Activated CD4-positive, alpha-beta memory T cell treated with anti-CD3 and anti-CD28 coated beads, Interleukin-2, amount 10 ng/mL, durations not matched to agents 7 days and 5 days (primary cell): Measurements from ENCODE around the gene PRKAB2. TPM values are rescaled to one million over a fixed set of nuclear protein-coding genes. Genes with fewer than 3 reads are reported as not detected.

ENCODE experiments used
- CTCF ChIA-PET: fragments of 350-600 bp; sonication (Branson Sonifier 250); formaldehyde crosslinking; loops from one replicate; lab custom pipeline; 2021; ENCODE audit warnings: antibody characterized with exemption, inconsistent platforms; lab: Charles Lee
- POLR2A ChIA-PET: fragments of 350-600 bp; sonication (Branson Sonifier 250); formaldehyde crosslinking; loops from one replicate; lab custom pipeline; 2021; ENCODE audit warnings: antibody characterized with exemption; lab: Charles Lee
- DNase-seq: peaks from one replicate; pipeline ENCODE4 v3.0.0-alpha.2; 2020
- H3K27ac Mint-ChIP-seq: one replicate; pipeline ENCODE4 v1.8.0; 2021; ENCODE audit warnings: mild to moderate bottlenecking, mixed read lengths
- H3K27me3 Mint-ChIP-seq: one replicate; pipeline ENCODE4 v1.8.0; 2021; ENCODE audit warnings: mixed read lengths
- H3K36me3 Mint-ChIP-seq: one replicate; pipeline ENCODE4 v1.8.0; 2021; ENCODE audit warnings: low read depth, mixed read lengths
- H3K4me1 Mint-ChIP-seq: one replicate; pipeline ENCODE4 v1.8.0; 2021; ENCODE audit warnings: mixed read lengths
- H3K4me3 Mint-ChIP-seq: one replicate; pipeline ENCODE4 v1.8.0; 2021; ENCODE audit warnings: mild to moderate bottlenecking, mixed read lengths
- H3K9me3 Mint-ChIP-seq: one replicate; pipeline ENCODE4 v1.8.0; 2021; ENCODE audit warnings: mixed read lengths
- total RNA-seq, 2 experiments: library from RNA; stranded (reverse); gene quantifications; one replicate each; pipeline ENCODE4 v1.2.3, GENCODE V29; 2021

The PRKAB2 gene, protein sequence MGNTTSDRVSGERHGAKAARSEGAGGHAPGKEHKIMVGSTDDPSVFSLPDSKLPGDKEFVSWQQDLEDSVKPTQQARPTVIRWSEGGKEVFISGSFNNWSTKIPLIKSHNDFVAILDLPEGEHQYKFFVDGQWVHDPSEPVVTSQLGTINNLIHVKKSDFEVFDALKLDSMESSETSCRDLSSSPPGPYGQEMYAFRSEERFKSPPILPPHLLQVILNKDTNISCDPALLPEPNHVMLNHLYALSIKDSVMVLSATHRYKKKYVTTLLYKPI
- total RNA-seq = 10 to 100 TPM; 13.3 to 15.5 TPM

DNA sequence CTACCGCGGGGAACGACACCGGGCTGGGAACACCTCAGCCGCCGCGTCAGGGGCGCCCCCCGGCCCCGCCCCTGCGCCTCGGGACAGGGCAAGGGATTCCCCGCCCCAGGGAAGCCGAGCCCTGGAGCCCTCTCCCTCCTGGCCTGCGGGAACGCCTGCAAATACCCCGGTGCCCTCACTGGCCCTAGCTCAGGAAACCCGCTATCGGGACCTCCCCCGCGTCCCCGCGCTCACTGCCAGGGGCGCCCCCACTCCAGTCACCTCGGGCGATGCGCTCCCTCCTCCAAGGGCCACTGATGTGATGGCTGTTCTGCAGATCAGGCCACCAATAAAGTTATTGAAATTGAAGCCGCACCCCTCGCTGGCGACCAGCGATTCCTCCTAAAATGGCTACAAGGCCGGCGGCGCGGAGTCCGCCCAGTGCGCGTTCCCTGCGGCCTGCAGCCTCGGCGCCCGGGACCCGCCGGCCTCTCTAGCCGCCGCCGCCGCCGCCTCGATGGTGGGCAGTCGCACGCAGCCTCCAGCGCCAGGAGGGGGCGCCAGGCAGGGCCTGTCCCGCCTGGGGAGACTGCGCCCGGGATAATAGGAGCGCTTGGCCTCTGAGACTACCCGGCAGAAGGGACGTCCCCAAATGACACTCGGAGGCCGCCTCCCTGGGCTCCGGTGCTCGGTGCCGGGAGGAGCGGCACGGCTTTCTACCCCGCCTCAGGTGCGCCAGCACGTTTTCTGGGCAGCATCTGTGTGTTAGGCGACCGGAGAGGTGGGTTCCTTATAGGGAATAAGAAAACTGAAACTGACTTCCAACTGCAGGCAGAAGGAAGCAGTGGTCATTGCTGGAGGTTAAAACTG, at the start of gene PRKAB2:
PRKAB2 (minus strand) TSS at position 303 of the 849 bp plus-strand sequence. CDS start 326 bp downstream, outside the sequence.
- DNase-seq = peak; percentile 94
- Mint-ChIP-seq H3K27ac (peak within 1 kb of the TSS; percentile 91), H3K27me3 (peaks cover 3% of the 10 kb centered on the region), H3K4me1 (peaks cover 36% of the 10 kb centered on the region), H3K36me3 (peaks cover 18% of the 10 kb centered on the region), H3K9me3 (peaks cover 3% of the 10 kb centered on the region), H3K4me3 (peak within 1 kb of the TSS; percentile 94)
- ChIA-PET CTCF (interaction anchor here (0.8 to 7.1 kb wide), 10 partner anchors 10 to 102 kb away, joined by 3 to 65 read pairs (median 4); partner anchors contain the start of genes CHD1L and FMO5), POLR2A (interaction anchor here (0.9 to 6.1 kb wide), 7 partner anchors 28 to 88 kb away, joined by 3 to 59 read pairs (median 4); partner anchors contain the start of genes CHD1L and FMO5)

DNA sequence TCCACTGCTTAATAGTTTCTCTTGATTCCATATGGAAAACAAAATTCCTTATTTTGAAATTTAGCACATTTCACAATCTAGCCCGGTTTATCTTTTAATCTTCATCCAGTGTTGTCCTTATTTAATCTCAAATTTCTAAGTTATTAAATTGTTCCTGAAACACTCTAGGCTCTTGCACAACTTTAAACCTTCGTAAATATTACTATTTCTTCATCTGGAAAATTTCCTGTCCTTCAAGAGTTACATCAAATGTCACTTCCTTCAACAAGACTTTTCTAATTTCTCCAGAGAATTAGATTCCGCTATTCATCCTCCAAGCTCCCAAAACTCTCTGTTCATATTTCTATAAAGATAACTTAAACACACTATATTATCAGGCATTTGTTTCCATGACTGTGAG, 46.3 kb upstream of the PRKAB2 start:
- Mint-ChIP-seq H3K36me3 (no peaks in the 10 kb centered on the region), H3K9me3 (no peaks in the 10 kb centered on the region), H3K4me1 (no peaks in the 10 kb centered on the region), H3K27ac (no peak overlapping the region), H3K27me3 (peaks cover 1% of the 10 kb centered on the region), H3K4me3 (no peak overlapping the region)
- ChIA-PET POLR2A (no interaction called here), CTCF (no interaction called here)
- DNase-seq = no peak

DNA sequence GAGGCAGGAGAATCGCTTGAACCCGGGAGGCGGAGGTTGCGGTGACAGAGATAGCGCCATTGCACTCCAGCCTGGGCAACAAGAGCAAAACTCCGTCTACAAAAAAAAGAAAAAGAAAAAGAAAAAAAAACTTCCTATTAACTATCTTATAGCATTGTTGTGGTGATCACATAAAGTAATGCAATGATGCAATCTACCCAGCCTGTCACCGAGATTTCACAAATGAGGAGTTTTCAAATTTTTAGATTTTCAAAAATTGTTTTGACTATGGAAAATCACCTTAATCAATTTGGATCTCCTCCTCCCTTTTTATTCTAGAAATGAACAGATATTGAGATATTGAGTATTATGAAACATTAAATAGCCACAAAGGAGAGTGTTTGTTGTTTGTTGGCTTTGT, 44.9 kb upstream of the PRKAB2 start:
- H3K27me3 Mint-ChIP-seq = peaks cover under 1% of the 10 kb centered on the region
- no peaks in the 10 kb centered on the region for H3K9me3 Mint-ChIP-seq
- H3K4me3 Mint-ChIP-seq = no peak overlapping the region
- no peaks in the 10 kb centered on the region for H3K4me1 Mint-ChIP-seq
- ChIA-PET CTCF (no interaction called here), POLR2A (no interaction called here)
- H3K27ac Mint-ChIP-seq = no peak overlapping the region
- DNase-seq = no peak
- no peaks in the 10 kb centered on the region for H3K36me3 Mint-ChIP-seq

DNA sequence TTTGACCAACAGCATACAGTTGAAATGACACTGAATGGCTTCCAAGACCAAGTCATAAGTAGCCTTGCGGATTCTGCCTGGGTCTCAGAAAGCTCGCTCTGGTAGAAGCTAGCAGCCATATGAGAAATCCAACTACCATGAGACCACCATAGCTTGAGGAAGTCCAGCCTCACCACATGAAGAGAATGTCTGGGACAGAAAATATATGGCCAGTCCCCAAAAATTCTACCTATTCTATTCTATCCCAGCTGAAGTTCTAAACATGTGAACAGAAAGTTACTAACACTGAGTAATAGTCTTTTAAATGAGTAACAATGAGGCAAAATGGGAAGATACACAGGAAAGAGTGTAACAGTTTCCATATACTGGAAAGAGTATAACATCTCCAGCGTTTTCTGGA, 43.9 kb upstream of the PRKAB2 start:
- CTCF ChIA-PET = no interaction called here
- H3K4me1 Mint-ChIP-seq = no peaks in the 10 kb centered on the region

DNA sequence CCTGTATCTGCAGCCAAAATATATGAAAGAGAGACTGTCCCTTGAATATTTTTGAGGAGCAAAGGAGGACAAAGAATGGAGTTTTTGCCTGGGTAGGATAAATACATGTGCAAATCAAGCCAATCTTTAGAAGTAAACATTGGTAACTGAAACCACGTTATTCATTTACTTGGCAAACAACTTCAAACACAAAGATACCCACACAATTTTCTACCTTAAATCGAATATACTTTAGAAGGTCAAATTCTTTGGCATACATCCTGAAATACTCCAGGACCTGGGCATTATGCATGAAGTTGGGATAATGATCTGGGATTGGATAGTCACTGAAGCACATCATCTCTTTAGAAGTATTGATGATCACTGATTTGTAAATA, 43.3 kb upstream of the PRKAB2 start:
- Mint-ChIP-seq H3K36me3 (no peaks in the 10 kb centered on the region), H3K27ac (no peak overlapping the region), H3K4me3 (no peak overlapping the region), H3K27me3 (no peaks in the 10 kb centered on the region), H3K9me3 (no peaks in the 10 kb centered on the region), H3K4me1 (no peaks in the 10 kb centered on the region)
- POLR2A ChIA-PET = no interaction called here
- CTCF ChIA-PET = no interaction called here
- no peak for DNase-seq

More for the DNA sequence above, 43.9 kb upstream of the PRKAB2 start:
- Mint-ChIP-seq H3K27me3 (no peaks in the 10 kb centered on the region), H3K9me3 (no peaks in the 10 kb centered on the region), H3K36me3 (no peaks in the 10 kb centered on the region), H3K4me3 (no peak overlapping the region), H3K27ac (no peak overlapping the region)
- POLR2A ChIA-PET = no interaction called here
- no peak for DNase-seq

DNA sequence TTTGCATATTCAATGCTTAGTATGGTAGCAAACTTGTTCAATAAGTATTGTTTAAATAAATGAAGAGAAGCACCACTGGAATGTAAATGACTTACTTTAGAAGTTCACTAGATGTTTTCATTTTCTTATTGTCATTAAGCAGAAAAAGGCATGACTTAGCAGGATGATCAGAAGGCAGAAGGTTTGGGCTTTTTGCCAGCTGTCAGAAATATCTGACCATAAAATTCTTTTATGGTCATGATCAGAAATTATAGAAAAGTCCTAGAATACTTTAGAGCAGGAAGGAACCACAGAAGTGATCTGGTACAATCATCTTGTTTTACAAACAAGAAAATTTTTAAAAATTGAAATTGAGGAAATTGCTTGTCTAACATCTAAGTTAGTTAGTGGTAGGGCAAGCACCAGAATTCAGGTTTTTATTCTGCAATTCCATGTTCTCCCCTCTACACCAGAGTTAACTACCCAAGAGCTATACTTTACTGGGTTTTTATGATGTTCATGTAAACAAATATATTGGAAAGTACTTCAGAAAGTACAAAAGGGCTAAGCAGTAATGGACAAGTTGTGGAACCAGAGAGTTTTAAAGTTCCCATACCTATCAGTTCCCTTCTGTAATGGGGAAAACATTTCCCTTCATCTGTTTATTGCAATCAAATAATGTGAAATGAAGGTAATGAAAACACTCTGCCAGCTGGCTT, 42.7 kb upstream of the PRKAB2 start:
- Mint-ChIP-seq H3K27ac (no peak overlapping the region), H3K27me3 (no peaks in the 10 kb centered on the region)
- CTCF ChIA-PET = no interaction called here

DNA sequence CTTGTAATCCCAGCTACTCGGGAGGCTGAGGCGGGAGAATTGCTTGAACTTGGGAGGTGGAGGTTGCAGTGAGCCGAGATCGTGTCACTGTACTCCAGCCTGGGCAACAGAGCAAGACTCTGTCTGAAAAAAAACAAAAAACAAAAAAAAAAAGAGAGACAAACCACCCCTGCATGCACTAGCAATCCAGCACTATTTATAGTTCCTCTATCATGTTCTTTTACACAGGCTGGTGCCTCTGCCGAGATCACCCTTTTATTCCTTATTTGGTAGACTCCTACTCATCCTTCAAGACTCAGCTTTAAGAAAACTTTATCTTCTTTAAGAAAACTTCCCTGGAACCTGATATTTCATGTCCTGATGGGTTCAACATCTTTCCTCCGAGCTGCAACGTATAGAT, 42.1 kb upstream of the PRKAB2 start:
- H3K27me3 Mint-ChIP-seq = no peaks in the 10 kb centered on the region
- H3K9me3 Mint-ChIP-seq = no peaks in the 10 kb centered on the region
- ChIA-PET CTCF (no interaction called here), POLR2A (no interaction called here)
- no peaks in the 10 kb centered on the region for H3K4me1 Mint-ChIP-seq
- no peak overlapping the region for H3K27ac Mint-ChIP-seq
- no peak for DNase-seq
- no peak overlapping the region for H3K4me3 Mint-ChIP-seq
- no peaks in the 10 kb centered on the region for H3K36me3 Mint-ChIP-seq

More for the DNA sequence above, 42.7 kb upstream of the PRKAB2 start:
- no peak overlapping the region for H3K4me3 Mint-ChIP-seq
- POLR2A ChIA-PET = no interaction called here
- DNase-seq = no peak
- no peaks in the 10 kb centered on the region for H3K9me3 Mint-ChIP-seq
- no peaks in the 10 kb centered on the region for H3K36me3 Mint-ChIP-seq
- no peaks in the 10 kb centered on the region for H3K4me1 Mint-ChIP-seq

DNA sequence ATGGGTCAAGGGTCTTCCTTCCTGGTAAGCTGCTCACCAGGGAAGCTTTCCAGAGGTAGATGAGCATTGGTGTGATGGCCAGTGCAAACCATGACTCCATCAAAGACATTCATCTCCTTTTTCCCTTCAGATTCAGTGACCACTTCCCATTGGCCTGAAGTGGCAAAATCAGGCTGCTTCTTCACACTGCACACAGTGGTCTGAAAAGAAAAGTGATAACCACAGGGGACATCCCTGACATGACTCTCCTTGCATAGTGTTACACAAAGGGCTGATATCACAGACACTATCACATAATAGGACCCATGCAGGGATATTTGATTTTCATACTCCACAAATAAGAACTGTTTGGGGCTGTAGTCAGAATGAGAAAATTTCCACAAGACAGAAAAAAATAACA, 41.0 kb upstream of the PRKAB2 start:
- DNase-seq = no peak
- no peak overlapping the region for H3K4me3 Mint-ChIP-seq
- CTCF ChIA-PET = no interaction called here
- H3K36me3 Mint-ChIP-seq = no peaks in the 10 kb centered on the region
- H3K4me1 Mint-ChIP-seq = no peaks in the 10 kb centered on the region
- no peaks in the 10 kb centered on the region for H3K9me3 Mint-ChIP-seq
- H3K27me3 Mint-ChIP-seq = no peaks in the 10 kb centered on the region
- POLR2A ChIA-PET = no interaction called here
- H3K27ac Mint-ChIP-seq = no peak overlapping the region

DNA sequence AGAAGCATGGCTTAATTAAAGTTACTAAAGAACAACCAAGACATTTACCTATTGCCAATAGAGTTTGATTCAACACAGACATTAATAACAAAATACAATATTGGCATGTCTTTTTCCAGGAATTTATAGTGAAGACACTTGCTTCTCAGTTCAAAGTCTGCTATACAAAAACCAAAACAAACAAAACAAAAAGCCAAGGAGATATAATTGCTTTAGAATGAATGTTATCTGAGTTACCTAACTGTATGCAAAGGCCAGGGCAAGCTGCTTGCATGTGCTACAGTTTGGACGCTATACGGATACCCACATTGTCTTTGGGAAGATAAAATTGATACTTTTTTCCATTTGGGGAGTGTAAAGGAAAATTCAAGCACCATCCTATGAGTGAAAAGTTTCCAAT, 39.3 kb upstream of the PRKAB2 start:
- DNase-seq = no peak
- Mint-ChIP-seq H3K9me3 (no peaks in the 10 kb centered on the region), H3K27me3 (no peaks in the 10 kb centered on the region), H3K36me3 (no peaks in the 10 kb centered on the region), H3K4me1 (no peaks in the 10 kb centered on the region), H3K4me3 (no peak overlapping the region), H3K27ac (no peak overlapping the region)
- POLR2A ChIA-PET = no interaction called here
- CTCF ChIA-PET = no interaction called here

DNA sequence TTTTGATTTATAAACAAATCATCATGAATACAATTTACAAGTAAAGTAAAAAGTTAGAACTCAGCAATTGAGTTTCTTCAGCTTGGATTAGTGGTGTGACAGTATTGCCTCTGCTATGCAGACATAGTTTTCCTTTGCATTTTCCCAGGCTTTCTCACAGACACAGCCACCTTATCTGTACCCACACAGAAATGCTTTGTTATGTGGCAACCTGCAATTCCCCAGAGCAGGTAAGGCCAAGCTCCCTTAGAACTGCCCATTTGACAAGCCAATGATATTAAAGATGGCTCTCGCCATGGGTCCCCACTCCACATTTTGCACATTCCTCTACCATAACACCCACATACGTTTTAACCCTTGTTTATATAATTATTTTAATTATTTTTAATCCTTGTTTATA, 38.7 kb upstream of the PRKAB2 start:
- Mint-ChIP-seq H3K9me3 (no peaks in the 10 kb centered on the region), H3K4me1 (no peaks in the 10 kb centered on the region), H3K4me3 (no peak overlapping the region), H3K36me3 (no peaks in the 10 kb centered on the region), H3K27ac (no peak overlapping the region), H3K27me3 (no peaks in the 10 kb centered on the region)
- ChIA-PET CTCF (no interaction called here), POLR2A (no interaction called here)
- DNase-seq = no peak

DNA sequence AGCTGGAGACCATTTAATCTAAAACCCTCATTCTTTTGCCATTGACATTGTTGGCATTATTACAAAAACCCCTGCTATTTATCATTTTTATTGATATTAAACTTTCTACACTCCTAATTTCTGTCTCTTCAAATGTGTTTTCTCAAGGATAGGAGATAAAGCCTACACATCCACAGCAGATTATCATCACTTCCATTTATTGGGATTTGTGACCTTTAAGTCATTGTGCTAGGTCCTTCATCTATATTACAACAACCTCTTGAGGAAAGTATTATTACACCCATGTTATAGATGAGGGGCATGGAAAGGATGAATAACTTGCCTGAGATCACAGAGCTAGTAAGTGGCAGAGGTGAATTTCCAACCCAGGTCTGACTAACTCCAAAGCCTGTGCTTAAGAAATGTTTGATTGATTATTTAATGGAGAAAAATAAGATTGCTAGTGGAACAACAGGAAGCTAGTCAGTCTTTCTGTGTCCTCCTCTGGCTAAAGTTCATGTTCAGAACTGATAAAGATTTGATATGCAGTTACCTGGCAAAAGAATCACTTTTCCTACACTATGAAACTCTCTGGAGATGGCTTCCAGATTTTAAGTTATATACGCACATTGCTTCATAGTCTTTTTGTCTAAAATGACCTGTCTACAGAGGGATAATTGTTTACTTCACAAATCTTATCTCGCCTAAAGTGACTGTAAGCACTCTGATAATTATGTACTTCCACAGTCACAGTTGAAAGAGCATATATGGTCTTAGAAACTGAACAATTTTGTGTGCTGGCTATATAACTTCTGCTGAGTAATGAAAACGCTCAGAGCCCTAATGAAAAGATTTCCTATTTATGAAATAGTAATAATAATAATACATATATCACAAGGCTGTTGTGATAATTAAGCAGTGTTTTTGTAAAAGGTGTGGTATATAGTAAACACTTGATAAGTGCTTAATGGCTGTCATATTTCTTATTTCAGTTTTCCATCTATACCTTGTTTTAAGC, 37.9 kb upstream of the PRKAB2 start:
- H3K9me3 Mint-ChIP-seq = no peaks in the 10 kb centered on the region
- H3K27ac Mint-ChIP-seq = no peak overlapping the region
- POLR2A ChIA-PET = no interaction called here
- DNase-seq = no peak
- H3K27me3 Mint-ChIP-seq = no peaks in the 10 kb centered on the region
- no peak overlapping the region for H3K4me3 Mint-ChIP-seq
- no peaks in the 10 kb centered on the region for H3K4me1 Mint-ChIP-seq
- no peaks in the 10 kb centered on the region for H3K36me3 Mint-ChIP-seq
- CTCF ChIA-PET = no interaction called here

DNA sequence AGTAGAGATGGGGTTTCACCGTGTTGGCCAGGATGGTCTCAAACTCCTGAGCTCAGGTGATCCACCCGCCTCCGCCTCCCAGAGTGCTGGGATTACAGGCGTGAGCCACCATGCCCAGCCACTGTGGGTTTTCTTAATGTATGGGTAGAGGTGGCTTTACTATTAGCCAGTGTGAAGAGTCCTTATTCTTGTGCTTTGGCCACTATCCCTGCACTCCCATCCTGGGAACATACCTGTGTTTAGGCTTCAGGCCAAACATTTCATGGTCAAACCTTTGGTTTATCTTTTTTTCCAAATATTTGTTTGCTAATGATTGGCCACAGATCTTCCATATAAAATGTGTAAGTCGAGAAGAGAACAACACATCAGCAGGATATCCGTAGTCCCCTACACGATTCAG, 36.3 kb upstream of the PRKAB2 start:
- Mint-ChIP-seq H3K36me3 (no peaks in the 10 kb centered on the region), H3K27me3 (no peaks in the 10 kb centered on the region), H3K9me3 (no peaks in the 10 kb centered on the region), H3K4me1 (peaks cover 2% of the 10 kb centered on the region), H3K4me3 (no peak overlapping the region), H3K27ac (no peak overlapping the region)
- no peak for DNase-seq
- ChIA-PET CTCF (no interaction called here), POLR2A (no interaction called here)
